Epithelial cell of proximal tubule (primary cell): ENCODE data around the gene SIRT5. TPM values are rescaled to one million over a fixed set of nuclear protein-coding genes. Genes with fewer than 3 reads are reported as not detected.

Experiments
- DNase-seq: peaks from one replicate; pipeline ENCODE4 v3.0.0-alpha.2; 2011; ENCODE audit warnings: low read depth
- H3K4me3 ChIP-seq: 2 replicates; pipeline ENCODE4 v1.5.1; 2011; ENCODE audit warnings: low read depth, mild to moderate bottlenecking, low read length
- CTCF ChIP-seq: conservative IDR thresholded peaks from 2 replicates; pipeline ENCODE4 v1.5.1; 2012; ENCODE audit warnings: low read depth, mild to moderate bottlenecking, low read length
- total RNA-seq: library from RNA; depleted of rRNA; stranded (reverse); fragments of >200 nt; gene quantifications from 2 replicates; pipeline ENCODE4 v1.2.3, GENCODE V29; 2015

Gene SIRT5
- total RNA-seq, 1 donor from 2014 or later = 4.6 TPM

GRCh38 chr6:13550656-13551055 is 23.7 kb upstream of the SIRT5 start:
- H3K4me3 ChIP-seq = no peak overlapping the region
- DNase-seq = no peak
- no peak for TF ChIP-seq CTCF

GRCh38 chr6:13553646-13554045 is 20.8 kb upstream of the SIRT5 start:
- no peak for TF ChIP-seq CTCF
- no peak overlapping the region for H3K4me3 ChIP-seq
- DNase-seq = no peak

GRCh38 chr6:13554929-13555333 is 19.5 kb upstream of the SIRT5 start:
- no peak overlapping the region for H3K4me3 ChIP-seq
- DNase-seq = no peak
- no peak for TF ChIP-seq CTCF

GRCh38 chr6:13557841-13558240 is 16.6 kb upstream of the SIRT5 start:
- DNase-seq = no peak
- H3K4me3 ChIP-seq = no peak overlapping the region
- TF ChIP-seq CTCF = no peak

- DNase-seq = no peak
- no peak overlapping the region for H3K4me3 ChIP-seq
- TF ChIP-seq CTCF = no peak
Observed at GRCh38 chr6:13558718-13559117, 15.7 kb upstream of the SIRT5 start.

GRCh38 chr6:13559251-13559650 is 15.2 kb upstream of the SIRT5 start:
- no peak overlapping the region for H3K4me3 ChIP-seq
- no peak for TF ChIP-seq CTCF
- DNase-seq = no peak

GRCh38 chr6:13559968-13560650 is 14.3 kb upstream of the SIRT5 start:
- DNase-seq = no peak
- H3K4me3 ChIP-seq = no peak overlapping the region
- TF ChIP-seq CTCF = no peak
